Fibroblast of skin of left quadriceps (primary cell): ENCODE results near the gene KIAA0319L.

Experiments used
- DNase-seq, 2 experiments: peaks; one replicate each; pipeline ENCODE4 v3.0.0-alpha.2; 2013; ENCODE audit warnings: low read depth in 2 of 2

KIAA0319L gene

DNA sequence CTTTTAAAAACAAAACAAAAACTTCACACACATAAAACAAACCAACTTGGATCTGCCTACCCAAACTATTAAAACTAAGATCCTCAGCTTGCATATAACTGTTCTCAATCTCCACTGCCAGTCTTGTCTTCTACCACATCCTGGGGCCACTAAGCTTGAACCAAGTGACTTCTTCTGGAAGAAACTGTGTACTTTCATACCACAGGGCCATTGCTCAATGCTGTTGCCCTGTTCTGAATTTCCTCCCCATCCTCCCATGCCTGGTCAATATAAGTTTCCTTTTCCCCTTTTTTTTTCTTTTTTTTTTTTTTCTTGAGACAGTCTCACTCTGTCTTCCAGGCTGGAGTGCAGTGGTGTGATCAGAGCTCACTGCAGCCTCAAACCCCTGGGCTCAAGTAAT is 109.9 kb downstream of the KIAA0319L start:
- no peak for DNase-seq

- no peak for DNase-seq
Measured at GRCh38 chr1:35444519-35444774, 112.8 kb downstream of the KIAA0319L start.

GRCh38 chr1:35443768-35444518 is 113.3 kb downstream of the KIAA0319L start:
- DNase-seq = no peak

GRCh38 chr1:35442734-35443133 is 114.5 kb downstream of the KIAA0319L start:
- DNase-seq = no peak

DNA sequence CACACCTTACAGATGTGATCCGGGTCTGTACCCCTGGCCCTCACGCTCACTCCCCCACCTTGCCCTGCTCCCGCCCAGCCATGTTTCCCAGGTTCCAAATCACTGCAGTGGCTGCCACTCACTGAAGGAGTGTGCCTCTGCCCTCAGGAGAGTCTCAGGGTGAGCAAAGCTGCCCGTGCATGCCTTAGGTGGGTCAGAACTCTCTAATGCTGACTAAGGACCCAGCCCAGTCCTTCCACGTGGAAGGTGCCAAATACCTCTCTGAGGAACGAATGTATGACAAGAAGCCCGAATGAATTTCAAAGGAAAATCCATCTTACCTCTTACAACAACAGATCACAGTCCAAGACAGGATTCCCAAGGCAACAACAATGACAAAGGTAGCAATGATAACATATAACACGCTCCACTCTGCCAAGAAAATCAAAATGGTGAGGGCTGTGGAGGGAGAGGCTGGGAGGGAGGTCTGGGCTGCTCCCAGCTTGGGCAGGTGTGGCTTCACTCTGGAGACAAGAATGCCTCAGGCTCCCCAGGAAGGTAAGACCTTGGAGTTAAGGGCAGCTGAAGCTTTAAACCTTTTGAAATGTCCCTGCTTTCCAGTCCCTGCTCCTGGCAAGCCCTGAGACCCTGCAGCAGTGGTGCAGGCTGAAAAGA is 115.2 kb downstream of the KIAA0319L start:
- DNase-seq = no peak

- DNase-seq = no peak
Measured at GRCh38 chr1:35439626-35440025, 117.6 kb downstream of the KIAA0319L start.

- DNase-seq = no peak
Measured at GRCh38 chr1:35437200-35437599, 120.0 kb downstream of the KIAA0319L start.

DNA sequence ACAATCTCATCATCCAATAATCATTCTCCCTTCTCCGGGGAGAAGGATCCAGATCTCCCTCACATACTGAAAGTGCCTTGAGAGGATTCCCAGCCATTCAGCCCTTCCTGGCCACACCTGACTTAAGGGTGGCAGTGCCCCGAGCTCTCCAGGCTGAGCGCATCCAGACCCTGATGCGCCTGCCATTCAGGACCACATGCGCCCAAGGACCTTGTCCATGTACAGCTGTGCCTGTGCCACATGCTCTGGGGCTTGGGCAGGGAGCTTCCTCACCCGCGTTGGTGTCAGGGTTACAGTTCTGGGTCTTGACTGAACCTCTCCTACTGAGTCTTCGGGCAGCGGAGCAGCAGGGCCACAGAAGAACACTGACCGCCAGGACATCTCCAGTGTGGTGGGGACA is 121.1 kb downstream of the KIAA0319L start:
- no peak for DNase-seq

- no peak for DNase-seq
Measured at GRCh38 chr1:35434703-35435102, 122.5 kb downstream of the KIAA0319L start.

DNA sequence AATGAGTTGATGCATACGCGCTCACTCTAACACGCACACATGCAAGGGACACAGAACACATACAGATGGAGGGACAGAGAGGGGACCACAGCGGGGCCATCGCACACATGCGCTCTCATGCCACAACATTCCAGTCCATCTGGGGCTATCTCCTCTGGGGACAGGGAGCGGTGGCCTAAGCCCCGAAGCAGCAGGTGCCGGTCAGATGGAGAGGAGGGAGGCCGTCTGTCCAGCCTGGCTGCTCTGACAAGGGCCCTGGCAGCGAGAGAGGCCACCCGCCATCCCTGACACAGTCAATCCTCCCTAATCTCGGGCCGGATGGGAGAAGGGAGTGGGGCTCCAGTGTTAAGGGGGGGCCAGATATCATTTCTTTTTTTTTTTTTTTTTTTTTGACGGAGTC is 123.5 kb downstream of the KIAA0319L start:
- no peak for DNase-seq

DNA sequence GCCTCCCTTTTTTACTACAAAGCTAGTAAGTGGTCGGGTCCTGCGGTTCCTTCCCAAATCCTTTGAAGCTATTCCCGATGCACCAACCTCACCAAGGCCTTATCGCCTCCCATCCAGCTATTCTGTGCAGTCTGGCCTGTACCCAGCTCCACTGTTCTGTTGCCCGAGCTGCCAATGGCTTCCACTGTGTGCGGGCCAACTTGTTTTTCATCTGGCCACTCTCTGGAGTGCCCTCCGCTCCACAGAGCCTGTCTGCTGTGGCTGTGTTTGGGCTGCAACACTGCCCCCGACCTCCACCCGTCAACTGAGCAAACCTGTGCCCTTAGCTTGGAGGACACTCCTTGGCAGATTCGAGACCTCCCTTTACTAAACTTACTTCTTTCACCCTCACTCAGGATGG is 125.0 kb downstream of the KIAA0319L start:
- DNase-seq = no peak

- DNase-seq = no peak
Measured at GRCh38 chr1:35431173-35431599, 126.0 kb downstream of the KIAA0319L start.

GRCh38 chr1:35430762-35431161 is 126.4 kb downstream of the KIAA0319L start:
- no peak for DNase-seq

GRCh38 chr1:35428360-35428759 is 128.8 kb downstream of the KIAA0319L start:
- DNase-seq = no peak

GRCh38 chr1:35426097-35426586 is 131.1 kb downstream of the KIAA0319L start:
- no peak for DNase-seq

DNA sequence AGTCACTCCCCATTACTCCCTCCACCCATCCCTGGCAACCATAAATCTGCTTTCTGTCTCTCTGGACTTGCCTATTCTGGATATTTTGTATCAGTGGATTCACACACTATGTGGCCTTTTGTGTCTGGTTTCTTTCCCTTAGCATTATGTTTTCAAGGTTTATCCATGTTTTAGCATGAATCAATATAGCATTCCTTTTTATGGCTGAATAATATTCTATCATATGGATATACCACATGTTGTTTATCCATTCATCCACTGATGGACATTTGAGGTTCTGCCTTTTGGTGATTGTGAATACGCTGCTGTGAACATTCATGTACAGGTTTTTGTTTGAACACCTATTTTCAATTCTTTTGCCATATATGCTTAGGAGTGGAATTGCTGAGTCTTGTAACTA is 148.3 kb downstream of the KIAA0319L start:
- no peak for DNase-seq

- no peak for DNase-seq
Measured at GRCh38 chr1:35407743-35408142, 149.5 kb downstream of the KIAA0319L start.

DNA sequence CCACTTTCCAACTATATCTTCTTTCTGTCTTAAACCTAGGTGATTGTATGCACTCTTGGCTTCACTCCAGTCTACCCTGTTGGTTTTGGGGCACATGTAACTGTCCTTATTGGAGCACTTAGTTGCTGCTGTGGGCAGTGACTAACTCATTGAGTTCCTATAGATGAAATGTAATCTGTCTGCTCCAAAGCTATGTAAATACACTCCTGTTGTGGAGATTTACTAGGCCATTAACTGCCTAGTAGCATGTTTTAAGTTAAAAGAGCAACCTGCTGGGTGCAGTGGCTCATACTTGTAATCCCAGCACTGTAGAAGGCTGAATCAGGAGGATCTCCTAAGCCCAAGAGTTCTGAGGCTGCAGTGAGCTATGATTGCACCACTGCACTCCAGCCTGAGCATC is 151.1 kb downstream of the KIAA0319L start:
- DNase-seq = no peak

GRCh38 chr1:35401049-35401448 is 156.2 kb downstream of the KIAA0319L start:
- DNase-seq = no peak

DNA sequence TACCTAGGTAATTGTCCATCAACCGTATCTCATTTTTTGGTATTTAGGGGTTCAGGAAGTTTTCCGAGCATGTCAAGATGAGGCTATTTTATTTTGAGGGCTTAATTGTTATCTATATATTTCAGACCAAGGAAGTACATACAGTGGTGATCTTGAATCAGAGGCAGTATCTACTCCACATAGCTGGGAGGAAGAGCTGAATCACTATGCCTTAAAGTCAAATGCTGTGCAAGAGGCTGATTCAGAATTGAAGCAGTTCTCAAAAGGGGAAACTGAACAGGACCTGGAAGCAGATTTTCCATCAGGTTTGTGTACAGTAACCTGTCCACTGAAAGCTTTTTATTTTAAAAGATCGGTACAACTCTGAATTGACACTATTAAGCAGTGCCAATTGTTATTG is 158.5 kb downstream of the KIAA0319L start:
- no peak for DNase-seq

DNA sequence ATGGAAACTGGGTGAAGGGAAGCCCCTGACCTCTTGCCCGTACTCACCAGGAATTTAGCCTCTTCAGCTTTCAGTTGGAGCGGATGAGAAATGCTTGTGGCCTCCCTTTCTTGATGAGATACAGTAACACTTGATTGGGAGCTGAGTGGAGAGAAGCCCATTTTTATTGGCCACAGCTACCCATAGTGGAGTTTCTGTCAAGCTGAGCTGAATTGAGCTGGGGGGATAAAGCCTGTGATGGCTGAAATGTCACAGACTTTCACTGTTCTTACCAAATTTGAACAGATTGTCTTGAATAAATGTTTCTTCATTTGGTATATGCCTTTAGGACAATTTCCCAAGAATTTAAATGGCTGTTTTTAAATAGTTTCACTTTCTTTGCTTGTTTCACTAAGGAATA is 162.8 kb downstream of the KIAA0319L start:
- DNase-seq = no peak

DNA sequence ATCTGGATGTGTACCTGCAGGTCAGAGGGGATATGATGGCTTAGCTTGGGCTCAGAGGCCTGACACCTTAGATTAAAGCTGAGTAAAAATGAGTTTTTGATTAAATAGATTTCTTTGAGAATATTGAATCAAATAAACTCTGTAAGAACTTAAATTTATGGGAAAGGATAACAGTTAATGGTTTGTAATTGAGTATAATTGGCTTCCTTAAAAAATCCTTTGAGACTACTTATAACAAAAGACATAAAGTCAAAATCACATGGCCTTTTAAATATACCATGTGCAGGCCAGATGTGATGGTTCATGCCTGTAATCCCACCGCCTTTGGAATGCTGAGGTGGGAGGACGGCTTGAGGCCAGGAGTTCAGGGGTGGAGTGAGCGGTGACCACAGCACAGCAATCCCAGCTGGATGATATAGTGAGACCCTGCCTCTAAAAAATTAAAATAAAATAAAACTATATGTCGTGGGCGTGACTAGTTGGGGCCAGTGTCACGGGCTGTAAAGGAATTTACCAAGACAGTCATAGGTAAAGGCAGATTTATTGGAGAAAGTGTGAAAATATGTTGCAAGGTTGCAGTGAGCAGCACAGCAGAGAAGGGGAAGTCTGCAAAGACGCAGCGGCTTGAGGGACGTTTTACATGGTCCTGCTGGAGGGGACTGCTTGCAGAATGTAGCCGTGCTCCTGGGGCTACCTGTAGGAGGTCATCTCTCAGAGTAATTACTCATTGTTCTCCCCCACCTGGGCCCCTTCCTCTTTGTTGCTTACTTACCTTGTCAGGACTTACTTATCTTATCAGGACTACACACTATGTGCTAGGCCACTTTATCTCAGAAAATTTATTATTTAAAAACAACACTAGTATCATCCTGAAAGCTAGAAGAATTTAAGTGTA is 166.4 kb downstream of the KIAA0319L start:
- DNase-seq = peak; percentile 10

DNA sequence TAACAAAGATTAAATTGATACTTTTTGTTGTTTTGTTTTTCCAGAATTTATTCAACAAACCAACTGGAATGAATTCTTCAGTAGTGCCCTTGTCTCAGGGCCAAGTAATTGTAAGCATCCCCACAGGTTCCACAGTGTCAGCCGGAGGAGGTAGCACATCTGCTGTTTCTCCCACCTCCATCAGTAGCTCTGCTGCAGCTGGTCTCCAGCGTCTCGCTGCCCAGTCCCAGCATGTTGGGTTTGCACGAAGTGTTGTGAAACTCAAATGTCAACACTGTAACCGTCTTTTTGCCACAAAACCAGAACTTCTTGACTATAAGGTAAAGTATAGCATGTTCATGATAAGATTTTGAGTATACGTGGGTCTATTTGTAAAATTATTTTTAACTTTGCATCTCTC is 170.2 kb downstream of the KIAA0319L start:
- DNase-seq = no peak
